ENCODE results near the gene MED7. TPM values are rescaled to one million over a fixed set of nuclear protein-coding genes. Genes with fewer than 3 reads are reported as not detected.

MED7 gene
- total RNA-seq, 1 donor from 2014 or later, result 11.2 TPM

GRCh38 chr5:157165668-157166067, 23.0 kb upstream of the MED7 start:
- ATAC-seq (no peak), DNase-seq (no peak)
- no peak overlapping the region for H3K27ac ChIP-seq
- no peak overlapping the region for H3K4me3 ChIP-seq
- TF ChIP-seq CTCF (IDR thresholded peaks at IDR 0.05), result no peak
- intact Hi-C loops (cut with DNase I), result no loop called here
- no peaks in the 10 kb centered on the region for H3K4me1 ChIP-seq
- H3K9me3 ChIP-seq, result no peaks in the 10 kb centered on the region
- H3K36me3 ChIP-seq, result no peaks in the 10 kb centered on the region
- peaks cover 8% of the 10 kb centered on the region for H3K27me3 ChIP-seq (ENCODE audit: low read depth)

- H3K27me3 ChIP-seq (ENCODE audit: low read depth), result peaks cover 8% of the 10 kb centered on the region
- H3K36me3 ChIP-seq, result no peaks in the 10 kb centered on the region
- intact Hi-C loops (cut with DNase I), result no loop called here
- no peaks in the 10 kb centered on the region for H3K9me3 ChIP-seq
- no peak for DNase-seq
- H3K4me3 ChIP-seq, result no peak overlapping the region
- no peak for ATAC-seq
- no peaks in the 10 kb centered on the region for H3K4me1 ChIP-seq
- no peak overlapping the region for H3K27ac ChIP-seq
- no peak for TF ChIP-seq CTCF (IDR thresholded peaks at IDR 0.05)
Measured at GRCh38 chr5:157165261-157165660, 22.6 kb upstream of the MED7 start.

GRCh38 chr5:157164521-157164920, 21.9 kb upstream of the MED7 start:
- H3K4me1 ChIP-seq, result no peaks in the 10 kb centered on the region
- no peaks in the 10 kb centered on the region for H3K36me3 ChIP-seq
- ATAC-seq, result no peak

GRCh38 chr5:157162919-157163510, 20.4 kb upstream of the MED7 start:
- Histone ChIP-seq H3K27me3 (ENCODE audit: low read depth) (peaks cover 4% of the 10 kb centered on the region), H3K9me3 (no peaks in the 10 kb centered on the region), H3K36me3 (no peaks in the 10 kb centered on the region), H3K4me1 (no peaks in the 10 kb centered on the region), H3K4me3 (no peak overlapping the region), H3K27ac (no peak overlapping the region)
- no peak for TF ChIP-seq CTCF (IDR thresholded peaks at IDR 0.05)
- intact Hi-C loops (cut with DNase I), result no loop called here
- ATAC-seq (no peak), DNase-seq (no peak)

More at GRCh38 chr5:157164521-157164920, 21.9 kb upstream of the MED7 start:
- no peak overlapping the region for H3K27ac ChIP-seq
- H3K9me3 ChIP-seq, result no peaks in the 10 kb centered on the region
- peaks cover 8% of the 10 kb centered on the region for H3K27me3 ChIP-seq (ENCODE audit: low read depth)
- no peak for DNase-seq
- intact Hi-C loops (cut with DNase I), result no loop called here
- TF ChIP-seq CTCF (IDR thresholded peaks at IDR 0.05), result no peak
- no peak overlapping the region for H3K4me3 ChIP-seq

GRCh38 chr5:157161996-157162395, 19.3 kb upstream of the MED7 start:
- H3K27ac ChIP-seq, result no peak overlapping the region

More at GRCh38 chr5:157161996-157162395, 19.3 kb upstream of the MED7 start:
- no peak for TF ChIP-seq CTCF (IDR thresholded peaks at IDR 0.05)
- ATAC-seq, result no peak
- H3K27me3 ChIP-seq (ENCODE audit: low read depth), result peaks cover 2% of the 10 kb centered on the region
- intact Hi-C loops (cut with DNase I), result no loop called here
- H3K36me3 ChIP-seq, result no peaks in the 10 kb centered on the region
- no peak for DNase-seq
- H3K4me1 ChIP-seq, result no peaks in the 10 kb centered on the region
- H3K9me3 ChIP-seq, result no peaks in the 10 kb centered on the region
- no peak overlapping the region for H3K4me3 ChIP-seq
